SK-MEL-5 (cell line): ENCODE results near the gene NEAT1. TPM values are rescaled to one million over a fixed set of nuclear protein-coding genes. Genes with fewer than 3 reads are reported as not detected.

ENCODE experiments used
- small RNA-seq, 2 experiments: library from RNA; depleted of rRNA; stranded (forward); fragments of <200 nt; gene quantifications; one replicate each; pipeline ENCODE3, GENCODE V24; 2014
- total RNA-seq: library from RNA; depleted of rRNA; stranded (reverse); fragments of >200 nt; shearing (Covaris generic); gene quantifications from 2 replicates; pipeline ENCODE4 v1.2.3, GENCODE V29; 2014; rRNA removed

The NEAT1 gene
- total RNA-seq, 1 experiment from 2014 or later = 13.3 TPM

Small RNA genes lying within 50 kb of the gene (small RNA-seq; reads per million reads assigned to genes)
- 0 reads per million in 2 experiments for gene RF01684

Other genes with a start within 250 kb of the NEAT1 start
- 40.5 and 54.5 TPM in 2 replicates for gene CAPN1, start 240.9 kb upstream of the NEAT1 start, total RNA-seq
- 5.1 and 19.5 TPM in 2 replicates for gene POLA2, start 160.8 kb upstream of the NEAT1 start, total RNA-seq
- 0.42 and 1.2 TPM in 2 replicates for gene CDC42EP2, start 107.9 kb upstream of the NEAT1 start, total RNA-seq
- 21.6 and 22.9 TPM in 2 replicates for gene DPF2, start 88.9 kb upstream of the NEAT1 start, total RNA-seq
- gene TIGD3, start 68.0 kb upstream of the NEAT1 start, total RNA-seq = 0.88 and 1.0 TPM in 2 replicates
- gene SLC25A45, start 40.2 kb upstream of the NEAT1 start, total RNA-seq = 3.4 and 4.6 TPM in 2 replicates
- gene FRMD8, start 36.2 kb upstream of the NEAT1 start, total RNA-seq = 36.4 and 37.5 TPM in 2 replicates
- 1,469 and 1,846 TPM in 2 replicates for gene MALAT1, start 76.2 kb downstream of the NEAT1 start, total RNA-seq
- gene SCYL1, start 102.3 kb downstream of the NEAT1 start, total RNA-seq = 57.8 and 64.9 TPM in 2 replicates
- 1.8 and 2.0 TPM in 2 replicates for gene LTBP3, start 135.6 kb downstream of the NEAT1 start, total RNA-seq
- gene ZNRD2, start 147.7 kb downstream of the NEAT1 start, total RNA-seq = 26.5 and 32.4 TPM in 2 replicates
- gene FAM89B, start 149.7 kb downstream of the NEAT1 start, total RNA-seq = 12.2 and 13.2 TPM in 2 replicates
- 14.3 and 15.6 TPM in 2 replicates for gene EHBP1L1, start 153.3 kb downstream of the NEAT1 start, total RNA-seq
- not detected in 2 replicates for gene KCNK7, start 173.0 kb downstream of the NEAT1 start, total RNA-seq
- 19.3 and 23.4 TPM in 2 replicates for gene MAP3K11, start 191.4 kb downstream of the NEAT1 start, total RNA-seq
- 10.4 and 11.3 TPM in 2 replicates for gene PCNX3, start 193.0 kb downstream of the NEAT1 start, total RNA-seq
- 13.7 and 15.8 TPM in 2 replicates for gene SIPA1, start 215.3 kb downstream of the NEAT1 start, total RNA-seq
- gene RELA, start 240.1 kb downstream of the NEAT1 start, total RNA-seq = 16.6 and 26.1 TPM in 2 replicates